Nephron progenitor cell (in vitro differentiated cells): Measurements from ENCODE around the gene BCAR3.

ENCODE experiments used
- DNase-seq: peaks from one replicate; pipeline ENCODE4 v3.0.0; 2021
- H3K27ac Mint-ChIP-seq: 2 replicates; pipeline ENCODE4 v1.8.0; 2021; ENCODE audit warnings: mild to moderate bottlenecking, moderate library complexity, mixed read lengths
- H3K27me3 Mint-ChIP-seq: 2 replicates; pipeline ENCODE4 v1.8.0; 2021; ENCODE audit warnings: mild to moderate bottlenecking, low read depth, mixed read lengths; ENCODE audit not compliant: poor library complexity
- H3K36me3 Mint-ChIP-seq: 2 replicates; pipeline ENCODE4 v1.8.0; 2021; ENCODE audit warnings: low read depth, mixed read lengths
- H3K4me1 Mint-ChIP-seq: 2 replicates; pipeline ENCODE4 v1.8.0; 2021; ENCODE audit warnings: mixed read lengths
- H3K4me3 Mint-ChIP-seq: 2 replicates; pipeline ENCODE4 v1.8.0; 2021; ENCODE audit warnings: mild to moderate bottlenecking, moderate library complexity, mixed read lengths
- H3K9me3 Mint-ChIP-seq: 2 replicates; pipeline ENCODE4 v1.8.0; 2021; ENCODE audit warnings: mild to moderate bottlenecking, moderate library complexity, mixed read lengths
- TF ChIP-seq, protein P1 (sequence below): fragments of 200-600 bp; sonication (generic); IDR thresholded peaks from 2 replicates; pipeline ENCODE4 v1.5.0; 2021; ENCODE audit warnings: antibody characterized with exemption

The BCAR3 gene

DNA sequence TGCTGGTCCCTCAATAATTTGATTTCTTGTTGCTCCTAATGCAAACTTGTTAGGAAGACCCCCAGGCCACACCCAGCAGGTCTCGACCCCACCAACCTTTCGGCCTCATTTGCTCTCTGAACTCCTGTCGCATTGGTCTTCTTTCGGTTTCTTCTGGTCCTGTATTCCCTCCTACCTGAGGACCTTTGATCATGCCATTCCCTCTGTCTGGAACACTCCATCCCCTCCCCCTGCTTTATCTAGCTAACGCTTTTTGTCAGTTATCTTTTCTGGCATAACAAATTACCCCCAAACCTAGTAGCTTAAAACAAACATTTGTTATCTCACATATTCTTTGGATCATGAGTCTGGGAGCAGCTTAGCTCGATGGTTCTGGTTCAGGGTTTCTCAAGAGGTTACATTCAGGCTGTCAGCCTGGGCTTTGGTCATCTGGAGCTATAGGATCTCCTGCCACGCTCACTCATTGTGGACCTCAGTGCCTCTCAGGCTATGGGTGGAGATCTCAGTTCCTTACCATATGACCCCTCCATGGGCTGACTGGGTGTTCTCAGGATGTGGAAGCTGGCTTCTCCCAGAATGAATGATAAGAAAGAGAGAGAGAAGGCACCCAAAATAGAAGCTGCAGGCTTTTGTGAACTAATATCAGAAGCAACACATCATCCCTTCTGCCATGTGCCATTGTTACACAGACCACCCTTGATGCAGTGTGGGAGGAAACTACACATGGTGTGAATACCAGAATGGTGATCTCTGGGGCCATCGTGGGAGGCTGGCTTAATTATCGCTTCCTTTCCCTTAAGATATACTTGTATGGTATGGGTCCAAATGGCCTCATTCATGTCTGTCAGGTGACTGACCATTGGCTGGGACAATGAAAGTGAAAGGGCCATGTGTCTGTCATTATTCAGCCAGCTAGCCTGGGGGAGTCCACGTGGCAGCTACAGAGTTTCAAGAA, 29.1 kb upstream of the BCAR3 start:
- no peak overlapping the region for H3K4me3 Mint-ChIP-seq
- H3K36me3 Mint-ChIP-seq: no peaks in the 10 kb centered on the region
- H3K27ac Mint-ChIP-seq: peak overlapping the region; percentile 14
- no peak for DNase-seq
- peaks cover 80% of the 10 kb centered on the region for H3K4me1 Mint-ChIP-seq
- H3K27me3 Mint-ChIP-seq: peaks cover 4% of the 10 kb centered on the region
- no peaks in the 10 kb centered on the region for H3K9me3 Mint-ChIP-seq
- TF ChIP-seq, protein P1, sequence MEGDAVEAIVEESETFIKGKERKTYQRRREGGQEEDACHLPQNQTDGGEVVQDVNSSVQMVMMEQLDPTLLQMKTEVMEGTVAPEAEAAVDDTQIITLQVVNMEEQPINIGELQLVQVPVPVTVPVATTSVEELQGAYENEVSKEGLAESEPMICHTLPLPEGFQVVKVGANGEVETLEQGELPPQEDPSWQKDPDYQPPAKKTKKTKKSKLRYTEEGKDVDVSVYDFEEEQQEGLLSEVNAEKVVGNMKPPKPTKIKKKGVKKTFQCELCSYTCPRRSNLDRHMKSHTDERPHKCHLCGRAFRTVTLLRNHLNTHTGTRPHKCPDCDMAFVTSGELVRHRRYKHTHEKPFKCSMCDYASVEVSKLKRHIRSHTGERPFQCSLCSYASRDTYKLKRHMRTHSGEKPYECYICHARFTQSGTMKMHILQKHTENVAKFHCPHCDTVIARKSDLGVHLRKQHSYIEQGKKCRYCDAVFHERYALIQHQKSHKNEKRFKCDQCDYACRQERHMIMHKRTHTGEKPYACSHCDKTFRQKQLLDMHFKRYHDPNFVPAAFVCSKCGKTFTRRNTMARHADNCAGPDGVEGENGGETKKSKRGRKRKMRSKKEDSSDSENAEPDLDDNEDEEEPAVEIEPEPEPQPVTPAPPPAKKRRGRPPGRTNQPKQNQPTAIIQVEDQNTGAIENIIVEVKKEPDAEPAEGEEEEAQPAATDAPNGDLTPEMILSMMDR: no peak

DNA sequence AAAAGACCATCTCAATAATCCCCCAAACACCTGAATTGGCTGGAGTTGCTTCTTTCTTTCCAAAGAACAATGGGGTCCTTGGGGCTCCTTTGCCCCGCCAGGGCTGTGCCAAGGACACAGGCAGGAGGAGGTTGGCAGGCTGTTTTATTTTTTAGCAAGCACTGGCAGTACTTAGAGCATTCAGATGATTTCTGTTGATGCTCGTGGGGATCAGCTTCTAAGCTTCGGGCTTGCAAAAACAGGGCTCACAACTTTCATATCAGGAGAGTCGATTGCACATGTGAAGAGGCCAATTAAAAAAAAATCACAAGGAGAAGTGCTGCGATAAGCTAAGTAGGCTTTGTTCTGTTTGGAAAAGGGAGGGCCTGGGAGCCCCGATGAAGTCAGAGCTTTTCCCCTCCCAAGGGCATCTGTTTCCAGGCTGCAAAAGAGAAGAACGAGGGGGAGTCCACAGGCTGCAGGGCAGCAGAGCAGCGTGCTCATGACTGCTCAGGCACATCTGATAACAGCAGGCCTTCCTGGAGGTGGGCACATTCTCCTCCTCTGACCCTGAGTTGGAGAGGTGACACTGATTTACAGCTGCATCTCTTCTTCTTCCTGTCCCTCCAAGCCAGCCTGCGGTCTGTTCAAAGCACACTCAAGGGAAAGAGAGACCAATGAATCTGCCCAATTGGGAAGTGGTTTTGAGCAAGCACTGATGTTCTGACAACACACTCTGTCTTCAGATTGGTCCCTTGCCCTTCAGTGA, 27.3 kb upstream of the BCAR3 start:
- H3K36me3 Mint-ChIP-seq: no peaks in the 10 kb centered on the region
- TF ChIP-seq, protein P1: no peak
- peak; percentile 58 for DNase-seq
- H3K27ac Mint-ChIP-seq: peak overlapping the region; percentile 84
- H3K4me3 Mint-ChIP-seq: peak overlapping the region; percentile 29
- no peaks in the 10 kb centered on the region for H3K9me3 Mint-ChIP-seq
- peaks cover 81% of the 10 kb centered on the region for H3K4me1 Mint-ChIP-seq
- peaks cover 11% of the 10 kb centered on the region for H3K27me3 Mint-ChIP-seq

DNA sequence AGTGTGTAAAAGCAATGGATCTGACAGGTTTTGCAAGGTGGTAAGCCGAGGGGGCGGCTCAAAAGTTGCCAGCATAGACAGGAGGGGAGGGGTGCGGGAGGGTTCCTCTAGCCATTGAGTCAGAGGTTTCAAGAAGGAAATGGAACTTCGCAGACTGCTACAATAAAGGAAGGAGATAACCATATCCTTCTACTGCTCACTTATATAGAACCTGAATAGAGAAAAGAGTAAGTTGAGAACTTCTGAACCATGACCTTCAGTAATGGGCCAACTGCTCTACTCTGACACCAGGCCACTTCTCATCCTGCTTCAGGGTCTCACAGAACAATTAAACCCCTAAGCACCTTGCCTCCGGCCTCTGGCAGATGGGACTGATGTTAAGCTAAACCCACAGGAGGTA, 26.3 kb upstream of the BCAR3 start:
- no peak for DNase-seq
- Mint-ChIP-seq H3K27ac (peak overlapping the region; percentile 84), H3K27me3 (peaks cover 12% of the 10 kb centered on the region), H3K4me1 (peaks cover 87% of the 10 kb centered on the region), H3K4me3 (no peak overlapping the region), H3K9me3 (no peaks in the 10 kb centered on the region), H3K36me3 (no peaks in the 10 kb centered on the region)
- TF ChIP-seq, protein P1: no peak

DNA sequence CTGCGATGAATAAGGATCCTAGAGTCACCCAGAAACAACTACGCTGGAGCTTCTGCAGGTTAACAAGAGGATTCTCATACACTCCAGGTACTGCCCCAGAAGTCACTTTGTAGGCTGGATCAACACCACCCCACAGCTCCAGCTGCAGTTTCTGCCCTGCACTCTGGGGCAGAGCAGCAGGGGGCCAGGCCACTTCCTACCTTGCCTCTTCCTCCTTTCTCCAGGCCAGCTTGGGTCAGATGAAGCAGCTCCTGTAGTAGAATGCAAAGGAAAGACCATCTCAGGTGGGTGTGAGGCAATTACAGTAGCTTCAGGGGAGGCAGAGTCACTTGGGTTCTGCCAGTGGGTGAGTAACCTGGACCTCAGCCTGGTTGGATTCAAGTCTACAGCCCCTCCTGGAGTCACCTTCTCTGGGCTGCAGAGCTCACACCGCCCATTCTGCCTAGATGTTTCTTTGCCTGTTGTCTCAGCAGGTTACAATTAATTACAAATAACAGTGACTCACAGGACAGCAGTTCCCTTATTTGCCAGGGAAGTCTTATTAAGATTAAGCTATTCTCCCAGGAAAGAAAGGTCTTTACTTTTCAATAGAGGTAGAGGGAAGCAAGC, 24.4 kb upstream of the BCAR3 start:
- TF ChIP-seq, protein P1: no peak
- Mint-ChIP-seq H3K4me1 (peaks cover 89% of the 10 kb centered on the region), H3K27ac (no peak overlapping the region), H3K4me3 (no peak overlapping the region), H3K9me3 (no peaks in the 10 kb centered on the region), H3K36me3 (no peaks in the 10 kb centered on the region), H3K27me3 (peaks cover 12% of the 10 kb centered on the region)
- DNase-seq: no peak

DNA sequence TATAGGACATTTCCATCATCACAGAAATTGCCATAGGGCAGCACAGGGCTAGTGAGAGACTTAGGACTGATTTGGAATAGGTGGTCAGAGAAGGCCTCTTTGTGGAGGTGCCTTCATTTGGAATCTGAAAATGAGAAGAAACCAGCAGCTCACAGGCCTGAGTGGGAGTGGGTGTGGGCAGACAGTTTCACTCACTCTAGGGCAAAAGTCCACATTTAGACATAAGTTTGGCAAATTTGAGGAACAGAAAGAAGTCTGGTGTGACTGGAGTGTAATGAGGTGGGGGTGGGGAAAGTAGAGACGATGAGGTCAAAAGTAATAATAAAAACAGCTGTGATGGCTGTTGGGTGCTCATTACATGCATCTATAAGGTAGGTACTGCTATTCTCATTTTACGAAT, 22.4 kb upstream of the BCAR3 start:
- no peaks in the 10 kb centered on the region for H3K9me3 Mint-ChIP-seq
- DNase-seq: no peak
- H3K4me1 Mint-ChIP-seq: peaks cover 86% of the 10 kb centered on the region
- H3K4me3 Mint-ChIP-seq: peak overlapping the region; percentile 24
- H3K27ac Mint-ChIP-seq: no peak overlapping the region
- H3K27me3 Mint-ChIP-seq: peaks cover 20% of the 10 kb centered on the region
- TF ChIP-seq, protein P1: no peak
- H3K36me3 Mint-ChIP-seq: no peaks in the 10 kb centered on the region
